Thoracic aorta (tissue), 2 donors: Measurements from ENCODE around the gene PHLDA2. TPM values are rescaled to one million over a fixed set of nuclear protein-coding genes. Genes with fewer than 3 reads are reported as not detected.

Experiments
- ATAC-seq: fragments of 150-250 bp; one replicate; pipeline ENCODE4 v1.8.0; 2017; ENCODE audit warnings: low read depth; ENCODE audit not compliant: insufficient number of reproducible peaks, low FRiP score
- DNase-seq: peaks from one replicate; pipeline ENCODE4 v3.0.0-alpha.2; 2020; ENCODE audit warnings: low spot score
- H3K27ac ChIP-seq, 2 donors: fragments of 200-600 bp; sonication (generic); 1 replicate in 1 of 2; 2 replicates in 1 of 2; pipeline ENCODE4 v1.5.1; 2016; ENCODE audit warnings: mild to moderate bottlenecking in 2 of 2, moderate library complexity in 2 of 2
- H3K27me3 ChIP-seq: fragments of 200-600 bp; sonication (generic); replicated peaks from 2 replicates; pipeline ENCODE4 v1.6.0; 2016; ENCODE audit warnings: mild to moderate bottlenecking; ENCODE audit not compliant: insufficient read depth
- H3K36me3 ChIP-seq: fragments of 200-600 bp; sonication (generic); one replicate; pipeline ENCODE4 v1.5.1; 2016
- H3K4me1 ChIP-seq, 2 donors: fragments of 200-600 bp; sonication (generic); 1 replicate in 1 of 2; 2 replicates in 1 of 2; pipeline versions ENCODE4 v1.5.1 to v1.6.0; 2016; ENCODE audit warnings: low read depth in 2 of 2, mild to moderate bottlenecking in 1 of 2; ENCODE audit not compliant: control insufficient read depth in 1 of 2
- H3K4me3 ChIP-seq: fragments of 200-600 bp; sonication (generic); 2 replicates; pipeline ENCODE4 v1.5.1; 2016; ENCODE audit warnings: mild to moderate bottlenecking
- H3K9me3 ChIP-seq: fragments of 200-600 bp; sonication (generic); 2 replicates; pipeline ENCODE4 v1.5.1; 2016
- total RNA-seq, 2 donors: library from RNA; depleted of rRNA; stranded (reverse); fragments of >200 nt; gene quantifications; one replicate each; pipeline versions ENCODE4 v1.1.0 to v1.2.3, GENCODE V29; 2016
- TF ChIP-seq, protein P1 (sequence below): fragments of 200-600 bp; sonication (generic); IDR thresholded peaks from one replicate; pipeline ENCODE4 v1.5.1; 2019; ENCODE audit warnings: antibody characterized with exemption

PHLDA2 gene
- total RNA-seq, 2 donors from 2014 or later: 14.4 to 21.3 TPM

DNA sequence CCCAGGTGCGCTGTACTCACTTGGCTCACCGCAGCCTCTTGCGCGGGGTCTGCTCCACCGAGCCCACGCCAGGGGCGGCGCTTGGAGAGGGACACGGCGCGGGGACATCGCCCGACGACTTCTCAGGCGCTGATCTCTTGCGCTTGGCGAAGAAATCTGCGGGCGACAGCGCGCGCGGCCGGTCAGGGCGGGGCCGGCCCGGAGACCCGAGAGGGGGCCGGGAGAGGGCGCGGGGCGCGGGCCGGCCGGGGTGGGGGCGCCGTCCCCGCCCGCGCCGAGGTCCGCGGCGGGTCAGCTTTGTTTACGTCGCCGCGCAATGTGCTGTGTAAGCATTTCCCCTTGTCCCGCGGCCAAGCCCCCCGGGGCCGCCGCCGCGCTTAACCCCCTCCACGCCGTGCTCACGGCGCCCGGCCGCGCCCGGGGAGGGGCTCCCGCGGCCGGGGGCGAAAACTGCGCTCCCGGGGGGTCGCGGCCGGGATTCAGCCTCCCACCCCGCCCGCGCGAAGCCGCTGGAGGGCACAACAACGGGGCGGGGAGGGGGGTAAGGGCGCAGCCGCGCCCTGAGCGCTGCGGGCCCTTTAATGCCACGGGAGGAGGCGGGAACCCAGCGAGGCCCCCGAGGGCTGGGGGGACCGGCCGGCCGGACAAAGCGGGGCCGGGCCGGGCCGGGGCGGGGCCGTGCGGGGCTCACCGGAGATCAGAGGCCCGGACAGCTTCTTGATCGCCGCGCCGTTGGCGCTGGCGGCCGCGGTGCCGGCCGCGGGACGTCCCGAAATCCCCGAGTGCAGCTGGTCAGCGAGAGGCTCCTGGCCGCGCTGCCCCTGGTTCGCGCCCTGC is 45.0 kb downstream of the PHLDA2 start:
- H3K9me3 ChIP-seq: no peaks in the 10 kb centered on the region
- peak overlapping the region; percentile 81 to 85 for H3K27ac ChIP-seq
- H3K27me3 ChIP-seq: no peaks in the 10 kb centered on the region
- H3K36me3 ChIP-seq: no peaks in the 10 kb centered on the region
- peaks cover 8 to 18% of the 10 kb centered on the region in 2 donors for H3K4me1 ChIP-seq
- no peak for ATAC-seq
- peak overlapping the region; percentile 98 for H3K4me3 ChIP-seq
- no peak for DNase-seq
- TF ChIP-seq, protein P1, sequence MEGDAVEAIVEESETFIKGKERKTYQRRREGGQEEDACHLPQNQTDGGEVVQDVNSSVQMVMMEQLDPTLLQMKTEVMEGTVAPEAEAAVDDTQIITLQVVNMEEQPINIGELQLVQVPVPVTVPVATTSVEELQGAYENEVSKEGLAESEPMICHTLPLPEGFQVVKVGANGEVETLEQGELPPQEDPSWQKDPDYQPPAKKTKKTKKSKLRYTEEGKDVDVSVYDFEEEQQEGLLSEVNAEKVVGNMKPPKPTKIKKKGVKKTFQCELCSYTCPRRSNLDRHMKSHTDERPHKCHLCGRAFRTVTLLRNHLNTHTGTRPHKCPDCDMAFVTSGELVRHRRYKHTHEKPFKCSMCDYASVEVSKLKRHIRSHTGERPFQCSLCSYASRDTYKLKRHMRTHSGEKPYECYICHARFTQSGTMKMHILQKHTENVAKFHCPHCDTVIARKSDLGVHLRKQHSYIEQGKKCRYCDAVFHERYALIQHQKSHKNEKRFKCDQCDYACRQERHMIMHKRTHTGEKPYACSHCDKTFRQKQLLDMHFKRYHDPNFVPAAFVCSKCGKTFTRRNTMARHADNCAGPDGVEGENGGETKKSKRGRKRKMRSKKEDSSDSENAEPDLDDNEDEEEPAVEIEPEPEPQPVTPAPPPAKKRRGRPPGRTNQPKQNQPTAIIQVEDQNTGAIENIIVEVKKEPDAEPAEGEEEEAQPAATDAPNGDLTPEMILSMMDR: no peak

DNA sequence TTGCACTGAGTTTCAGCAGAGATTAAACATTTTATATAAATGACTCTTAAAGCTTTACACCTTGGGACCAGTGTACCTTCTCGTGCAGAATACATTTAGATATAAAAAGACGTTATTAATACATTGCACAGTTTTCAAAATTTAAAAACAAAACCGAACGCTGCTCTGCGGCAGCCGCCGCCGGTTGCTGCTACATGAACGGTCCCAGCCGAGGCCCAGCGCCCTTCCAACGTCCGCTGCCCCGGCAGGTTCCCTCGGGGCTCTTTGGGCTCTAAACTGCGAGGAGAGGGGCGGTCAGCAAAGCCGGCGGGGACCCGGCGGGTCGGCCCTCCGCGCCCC is 45.6 kb downstream of the PHLDA2 start:
- no peak for ATAC-seq
- peaks cover 8 to 18% of the 10 kb centered on the region in 2 donors for H3K4me1 ChIP-seq

DNA sequence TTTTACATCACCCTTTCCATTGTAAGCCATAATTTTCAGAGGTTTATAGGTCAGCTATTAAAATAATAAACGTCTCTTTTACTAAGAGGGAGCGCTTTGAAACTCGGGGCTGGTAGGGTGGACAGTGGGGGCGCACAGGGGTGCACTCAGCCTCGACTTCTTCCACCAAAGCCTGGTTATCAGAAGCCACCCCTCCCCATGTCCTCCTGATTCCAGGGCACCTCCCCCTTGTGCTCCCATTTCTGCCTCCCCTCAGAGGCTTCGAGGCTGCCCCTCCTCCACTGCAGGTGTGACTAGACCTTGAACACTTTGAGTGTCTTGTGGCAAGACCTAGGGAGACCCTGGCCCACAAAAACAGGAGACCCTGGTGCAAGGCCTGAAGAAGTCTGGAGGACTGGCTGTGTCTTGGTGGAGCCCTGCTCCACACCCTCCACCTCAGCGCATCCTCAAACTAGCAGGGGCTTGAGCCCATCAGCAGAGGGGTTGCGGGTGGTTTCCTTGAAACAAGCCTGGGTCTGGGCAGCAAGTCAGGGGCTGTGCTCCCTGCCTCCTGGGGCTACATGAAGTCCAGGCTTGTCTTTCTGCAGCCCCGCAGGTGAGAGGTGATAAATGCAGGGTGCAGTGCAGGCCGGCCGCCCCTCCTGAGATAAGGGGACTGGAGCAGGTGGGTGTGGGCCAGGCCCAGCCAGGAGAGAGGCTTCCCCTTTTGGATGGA is 46.7 kb downstream of the PHLDA2 start:
- DNase-seq: no peak
- no peak overlapping the region for H3K27ac ChIP-seq

More for the DNA sequence above, 45.6 kb downstream of the PHLDA2 start:
- DNase-seq: no peak
- Histone ChIP-seq H3K27me3 (no peaks in the 10 kb centered on the region), H3K36me3 (no peaks in the 10 kb centered on the region), H3K27ac (peak overlapping the region; percentile 81 to 85), H3K4me3 (peak overlapping the region; percentile 98), H3K9me3 (no peaks in the 10 kb centered on the region)
- TF ChIP-seq, protein P1: no peak

DNA sequence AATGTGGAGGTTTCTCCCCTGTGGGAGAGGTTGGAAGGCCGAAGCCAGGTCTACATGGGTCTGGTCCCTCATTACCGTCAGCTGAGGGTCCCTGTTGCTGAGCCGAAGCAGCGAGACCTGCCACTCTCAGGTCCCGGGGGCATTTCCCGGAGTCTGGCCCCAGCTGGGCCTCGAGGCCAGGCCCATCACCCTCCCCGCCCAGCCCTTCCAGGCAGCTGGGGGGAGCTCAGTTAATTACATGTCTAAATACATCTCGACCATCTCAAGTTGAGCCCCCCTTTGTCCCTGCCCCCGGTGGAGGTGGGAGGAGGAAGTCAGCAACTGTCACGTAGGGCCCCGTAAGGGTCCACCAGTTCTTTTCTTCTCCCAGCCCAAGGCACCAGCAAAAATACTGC is 47.2 kb downstream of the PHLDA2 start:
- Histone ChIP-seq H3K4me3 (no peak overlapping the region), H3K9me3 (no peaks in the 10 kb centered on the region), H3K27ac (no peak overlapping the region), H3K36me3 (no peaks in the 10 kb centered on the region), H3K4me1 (peaks cover 8 to 15% of the 10 kb centered on the region in 2 donors), H3K27me3 (no peaks in the 10 kb centered on the region)
- DNase-seq (no peak), ATAC-seq (no peak)
- TF ChIP-seq, protein P1: no peak

More for the DNA sequence above, 46.7 kb downstream of the PHLDA2 start:
- no peaks in the 10 kb centered on the region for H3K27me3 ChIP-seq
- no peak for ATAC-seq
- no peaks in the 10 kb centered on the region for H3K9me3 ChIP-seq
- no peaks in the 10 kb centered on the region for H3K36me3 ChIP-seq
- TF ChIP-seq, protein P1: no peak
- peak overlapping the region; percentile 98 for H3K4me3 ChIP-seq
- H3K4me1 ChIP-seq: peaks cover 8 to 15% of the 10 kb centered on the region in 2 donors
